Anterior cingulate cortex (tissue), 58 donors: ENCODE data around the gene PHB1.

ENCODE experiments used
- DNase-seq, 58 donors: peaks; one replicate each; lab custom pipeline; 2025; lab: John Stamatoyannopoulos, UW

Gene PHB1

DNA sequence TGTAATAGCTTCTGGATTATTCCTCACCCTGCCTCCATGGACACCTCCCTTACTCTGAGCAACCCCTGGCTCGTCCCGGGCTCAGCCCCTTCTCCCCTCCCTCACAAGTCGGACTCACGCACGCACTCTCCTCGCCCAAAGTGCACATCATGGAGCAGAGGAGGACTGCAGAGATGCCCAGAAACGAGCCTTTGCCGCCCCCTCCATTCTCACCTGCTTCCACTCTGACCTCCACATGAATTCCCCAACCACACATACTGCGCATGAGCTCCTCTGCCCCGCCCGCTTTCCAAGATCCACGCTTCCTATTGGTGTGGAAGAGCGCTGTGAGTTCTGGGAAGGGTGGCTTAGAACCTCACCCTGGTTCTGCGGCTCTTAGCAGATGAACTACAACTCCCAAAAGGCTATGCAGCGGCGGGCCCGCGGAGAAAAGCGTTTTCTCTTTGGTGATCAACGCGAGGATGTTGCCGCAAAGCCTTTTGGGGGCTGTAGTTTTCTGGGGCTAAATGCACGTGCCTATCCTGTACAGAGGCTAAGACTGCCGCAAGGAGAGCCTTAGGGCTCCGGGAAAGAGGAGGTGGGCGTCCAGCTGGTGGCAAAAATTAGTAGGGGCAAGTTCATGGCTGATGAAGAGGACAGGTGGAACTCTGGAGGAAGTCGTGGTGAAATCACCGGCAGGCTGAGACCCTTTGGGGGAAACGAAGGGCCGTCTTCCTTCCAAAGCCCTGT lies at the start of gene PHB1:
PHB1 (minus strand) TSS at position 261 of the 729 bp plus-strand sequence. CDS start 1,618 bp downstream, outside the sequence.
- DNase-seq = peak; percentile 47 to 98 (median 94)

DNA sequence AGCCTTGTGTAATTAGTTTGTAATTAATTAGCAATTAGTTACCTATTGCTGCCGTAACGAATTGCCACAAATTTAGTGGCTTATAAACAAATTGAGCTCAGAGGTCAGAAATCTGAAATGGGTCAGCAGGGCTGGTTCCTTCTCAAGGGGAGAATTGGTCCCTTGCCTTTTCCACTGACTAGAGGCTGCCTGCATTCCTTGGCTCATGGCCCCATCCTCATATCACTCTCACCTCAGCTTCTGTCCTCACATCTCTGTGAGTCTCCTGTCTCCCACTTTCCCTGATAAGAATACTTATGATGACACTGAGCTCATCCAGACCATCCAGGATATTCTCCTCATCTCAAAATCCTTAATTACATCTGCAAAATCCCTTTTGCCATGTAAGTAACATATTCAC lies 49.4 kb upstream of the PHB1 start:
- no peak for DNase-seq

DNA sequence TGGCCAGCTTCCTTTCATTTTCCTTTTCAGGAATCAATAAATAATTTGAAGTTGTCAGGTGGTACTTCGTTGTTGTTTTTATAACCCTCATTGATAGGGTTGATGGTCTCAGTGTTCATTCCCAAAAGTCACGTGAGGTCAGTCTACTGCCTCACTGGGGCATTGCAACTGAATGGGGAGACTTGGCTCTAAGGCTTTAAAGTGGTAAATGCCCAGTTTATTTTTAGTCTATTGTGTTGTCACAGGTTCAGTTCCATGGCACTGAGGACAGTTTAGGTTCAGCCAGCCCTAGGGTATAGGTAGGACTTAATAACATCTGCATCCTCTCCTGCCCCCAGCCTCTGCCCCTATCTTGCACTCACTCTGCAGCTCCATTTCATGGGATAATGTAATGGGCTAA lies 46.9 kb upstream of the PHB1 start:
- no peak for DNase-seq

DNA sequence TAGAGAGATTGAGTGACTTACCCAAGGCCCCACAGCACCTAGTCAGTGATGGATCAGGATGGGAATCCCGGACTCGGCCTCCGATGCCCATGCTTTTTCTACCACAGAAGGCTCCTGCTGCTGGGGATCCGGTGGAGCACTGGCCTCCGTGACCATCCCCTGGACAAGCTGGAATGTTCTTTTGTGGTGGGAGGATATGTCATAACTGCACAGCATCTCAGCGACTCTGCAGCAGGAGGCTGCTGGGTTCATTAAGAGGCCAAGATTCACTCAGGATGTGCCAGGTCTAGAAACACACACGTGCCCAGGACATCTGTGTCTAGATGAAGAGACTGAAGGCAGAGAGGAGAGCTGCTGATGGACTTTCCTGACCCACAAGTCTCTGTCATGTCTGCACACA lies 45.7 kb upstream of the PHB1 start:
- DNase-seq = no peak

DNA sequence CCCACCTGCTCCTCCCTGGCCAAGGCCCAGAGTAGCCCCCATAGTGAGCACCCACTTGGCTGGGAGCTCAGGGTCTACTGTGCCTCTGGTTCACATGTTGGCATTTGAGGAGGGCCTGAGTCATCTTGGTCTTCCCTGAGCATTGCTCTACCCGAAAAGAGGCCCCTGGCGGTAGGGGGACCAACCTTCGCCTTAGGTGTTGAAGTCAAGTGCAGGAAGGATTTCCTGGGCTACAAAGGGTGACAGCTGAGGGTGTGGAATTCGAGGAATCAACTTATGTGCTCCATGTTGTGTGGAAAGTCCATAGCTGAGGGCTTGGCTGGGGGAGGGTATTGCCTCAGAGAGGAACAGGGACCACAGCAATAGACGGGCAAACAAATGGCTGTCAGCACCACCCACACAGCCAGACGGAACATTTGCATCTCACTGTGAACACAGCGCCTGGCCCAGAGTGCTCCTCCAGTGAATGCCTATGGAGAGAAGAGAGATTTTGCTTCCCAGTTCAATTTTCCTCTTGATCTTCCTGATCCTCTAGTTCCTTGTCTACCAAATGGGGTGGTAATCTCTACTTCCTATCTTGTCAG lies 44.8 kb upstream of the PHB1 start:
- DNase-seq = no peak

DNA sequence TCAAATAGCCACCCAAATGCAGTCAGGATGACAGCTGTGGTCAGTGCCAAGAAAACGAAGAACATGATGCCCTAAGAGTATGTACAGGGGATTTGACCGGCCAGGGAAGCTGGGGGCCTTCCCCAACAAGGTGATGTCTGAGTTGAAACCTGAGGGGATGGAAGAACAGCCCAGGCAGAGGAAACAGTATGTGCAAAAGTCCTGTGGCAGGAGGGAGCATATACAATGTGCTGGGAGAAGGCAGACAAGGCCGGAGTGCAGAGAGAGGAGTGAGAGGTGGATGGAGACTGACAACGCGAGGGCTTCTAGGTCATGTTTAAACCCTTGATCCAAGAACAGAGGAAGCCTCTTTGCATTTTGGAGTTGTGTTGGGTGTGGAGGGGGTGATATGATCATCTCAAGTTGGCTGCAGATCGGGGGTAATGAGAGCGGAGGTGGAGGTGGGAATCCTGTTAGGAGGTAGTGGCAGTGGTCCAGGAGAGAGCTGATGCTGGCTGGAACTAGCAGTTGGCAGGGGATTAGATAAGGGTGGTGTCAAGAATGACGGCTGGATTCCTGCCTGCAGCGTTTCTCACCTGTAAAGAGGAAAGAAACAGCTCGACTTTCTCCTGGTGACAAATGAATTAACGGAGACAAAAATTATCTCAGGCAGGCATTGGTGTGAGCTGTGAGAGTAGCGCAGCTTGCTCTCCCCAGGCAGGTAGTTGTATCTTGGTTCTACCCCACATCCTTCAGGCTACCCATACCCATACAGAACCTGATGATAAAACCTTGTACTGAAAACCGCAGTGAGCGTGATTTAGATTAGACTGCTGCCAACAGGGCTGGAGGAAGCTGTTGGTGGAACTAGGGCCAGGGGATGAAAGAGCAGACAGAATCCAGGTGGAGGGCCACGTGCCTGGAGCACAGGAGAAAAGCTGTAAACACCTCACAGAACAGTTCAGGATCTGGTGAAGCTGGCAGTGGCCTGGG lies 43.2 kb upstream of the PHB1 start:
- DNase-seq = peak in 1 of 58 donors; percentile 8

DNA sequence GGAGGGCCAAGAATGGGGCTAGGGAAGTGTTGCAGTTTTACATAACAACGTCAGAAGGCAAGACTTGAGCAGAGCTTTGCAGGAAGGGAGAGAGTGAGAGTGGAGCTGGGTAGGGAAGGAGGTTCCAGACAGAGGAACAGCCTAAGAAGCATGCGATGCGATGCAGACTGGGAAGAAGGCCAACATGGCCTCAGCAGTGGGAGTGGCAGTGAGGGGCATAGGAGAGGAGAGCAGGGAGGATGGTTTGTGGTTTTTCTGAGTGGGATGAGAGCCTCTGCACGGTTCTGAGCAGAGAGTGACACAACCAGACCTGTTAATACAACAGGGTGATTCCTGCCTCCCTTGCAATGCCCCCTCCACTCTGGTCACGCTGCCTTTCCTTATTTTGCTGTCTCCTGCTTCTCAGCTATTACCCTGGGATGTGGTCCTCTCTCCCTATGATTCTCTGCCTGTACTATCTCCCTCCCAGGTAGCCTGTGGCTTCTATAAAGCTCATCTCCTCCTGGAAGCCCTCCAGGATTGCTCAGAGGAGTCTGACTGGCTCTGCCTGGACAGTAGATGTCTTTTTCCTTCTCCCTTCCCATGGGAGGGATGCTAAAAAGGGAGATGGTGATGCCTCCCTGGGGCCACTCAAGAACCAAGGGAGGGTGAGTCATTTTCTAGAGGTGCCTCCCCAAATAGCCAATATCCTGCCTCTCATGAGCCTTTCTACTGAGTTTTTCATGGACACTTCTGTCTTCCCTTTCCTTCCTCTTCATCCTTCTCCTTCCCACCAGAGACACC lies 41.7 kb upstream of the PHB1 start:
- DNase-seq = peak in 1 of 58 donors; percentile 19

DNA sequence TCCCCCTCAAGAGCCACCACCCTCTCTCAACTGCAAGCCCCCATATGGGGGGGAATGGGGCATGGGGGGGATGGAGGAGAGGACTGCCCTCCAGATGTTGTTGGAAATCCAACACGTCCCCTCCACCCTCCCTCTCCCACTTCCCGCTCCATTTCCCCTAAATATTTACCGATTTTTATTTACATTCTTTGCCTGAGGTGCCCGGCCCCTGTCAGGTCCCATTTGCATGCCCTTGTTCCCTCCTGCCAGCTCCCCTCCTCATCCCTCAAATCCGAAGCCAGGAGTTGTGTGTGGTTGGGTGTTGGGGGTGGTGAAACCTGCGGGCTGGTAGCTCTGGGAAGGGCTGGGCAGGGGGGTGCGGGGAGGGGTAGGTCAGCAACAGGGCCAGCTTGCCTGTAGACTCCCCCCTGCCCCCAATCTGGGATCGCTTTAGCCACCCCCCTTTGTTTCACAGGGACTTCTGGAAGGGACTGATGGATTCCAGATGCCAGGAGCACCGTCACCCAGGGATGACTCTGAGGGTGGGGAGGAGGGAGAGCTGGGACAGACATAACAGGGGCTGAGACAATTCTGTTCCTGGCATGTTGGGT lies 40.7 kb upstream of the PHB1 start:
- DNase-seq = no peak

DNA sequence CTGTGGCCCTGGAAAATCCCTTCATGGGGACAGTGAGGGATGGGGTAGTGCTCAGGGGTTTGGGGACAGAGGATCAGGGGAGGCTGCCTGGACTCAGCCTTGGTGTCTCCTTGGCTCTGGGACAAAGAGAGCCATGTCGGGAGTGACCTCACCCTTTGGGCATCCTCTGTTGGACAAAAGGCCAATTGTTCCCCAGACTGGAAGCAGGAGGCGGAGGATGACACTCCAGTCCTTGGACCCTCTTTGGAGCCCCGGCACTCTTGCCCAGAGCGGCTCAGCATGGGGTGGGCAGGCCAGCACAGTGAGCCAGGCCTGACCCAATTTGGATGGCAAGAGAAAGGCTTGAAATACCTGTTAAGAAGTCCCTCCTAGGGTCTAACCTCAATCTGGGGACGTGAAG lies 39.4 kb upstream of the PHB1 start:
- peak in 42 of 58 donors; percentile 4 to 78 (median 36) for DNase-seq

DNA sequence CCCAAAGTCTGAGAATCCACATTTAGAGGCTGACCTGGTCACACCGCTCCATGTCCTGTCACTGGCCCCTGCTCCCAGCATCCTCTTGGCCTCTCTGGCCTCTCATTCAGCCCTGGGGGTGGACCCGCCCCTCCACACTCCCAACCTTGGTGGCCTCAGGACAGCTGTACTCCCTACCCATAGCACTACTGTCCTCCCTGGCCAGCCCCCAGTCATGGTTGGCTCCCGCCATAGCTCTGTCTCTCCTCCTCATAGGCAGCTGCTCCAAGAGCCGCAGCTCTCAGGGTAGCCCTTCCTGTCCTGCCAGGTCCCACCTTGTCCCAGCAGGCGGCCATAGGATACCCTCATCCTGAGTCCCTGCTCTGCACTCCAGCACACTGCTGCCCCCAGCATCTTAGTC lies 38.0 kb upstream of the PHB1 start:
- no peak for DNase-seq

DNA sequence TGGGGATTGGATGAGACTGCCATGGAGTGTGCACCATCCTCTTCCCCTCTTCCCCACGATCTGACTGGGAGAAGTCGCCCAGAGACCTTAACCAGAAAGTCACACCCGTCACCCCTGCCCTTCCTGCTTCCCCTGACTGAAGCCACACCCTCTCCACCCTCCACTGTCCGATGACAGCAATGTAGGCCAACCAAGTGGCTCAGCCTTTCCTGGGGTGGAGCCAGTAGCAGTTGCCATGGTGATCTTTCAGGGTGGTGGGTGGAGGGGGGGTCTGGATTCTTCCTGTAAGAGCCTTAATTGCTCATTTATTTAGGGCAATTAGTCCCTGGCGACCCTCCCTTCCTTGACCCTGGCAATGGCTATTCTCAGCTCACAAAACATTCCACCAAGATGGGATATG lies 37.5 kb upstream of the PHB1 start:
- no peak for DNase-seq

DNA sequence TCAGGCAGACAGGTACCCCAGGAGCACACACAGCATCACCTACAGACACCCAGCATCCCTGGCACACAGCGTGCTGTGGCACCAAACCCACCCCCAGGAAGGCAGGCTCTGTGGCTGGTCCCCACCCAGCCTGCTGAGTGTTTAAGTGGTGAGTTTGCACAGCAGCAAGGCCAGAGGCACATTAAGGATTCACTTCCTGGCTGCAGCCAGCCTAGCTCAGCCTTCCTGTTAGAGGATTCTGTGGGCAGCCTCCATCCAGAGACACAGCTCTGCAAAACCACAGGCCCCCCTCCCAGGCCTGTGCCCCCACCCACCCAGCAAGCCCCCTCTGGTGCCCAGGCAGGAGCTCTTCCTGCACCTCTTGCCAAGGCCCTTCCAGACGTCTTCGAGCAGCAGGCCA lies 36.1 kb upstream of the PHB1 start:
- no peak for DNase-seq

DNA sequence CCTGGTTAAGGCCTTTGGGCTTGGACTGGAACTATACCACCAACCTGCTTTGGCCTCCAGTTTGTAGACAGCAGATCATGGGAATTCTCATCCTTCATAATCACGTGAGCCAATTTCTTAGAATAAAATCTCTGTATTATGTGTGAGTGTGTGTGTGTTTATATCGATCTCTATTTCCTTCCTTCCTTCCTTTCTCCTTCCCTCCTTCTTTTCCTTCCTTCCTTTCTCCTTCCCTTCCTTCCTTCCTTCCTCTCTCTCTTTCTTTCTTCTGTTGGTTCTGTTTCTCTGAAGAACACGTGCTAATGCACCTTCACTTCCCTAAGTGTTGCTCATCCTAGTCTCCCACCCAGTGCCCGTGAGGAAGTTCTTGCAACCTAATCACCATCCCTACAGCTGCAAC lies 35.5 kb upstream of the PHB1 start:
- no peak for DNase-seq

DNA sequence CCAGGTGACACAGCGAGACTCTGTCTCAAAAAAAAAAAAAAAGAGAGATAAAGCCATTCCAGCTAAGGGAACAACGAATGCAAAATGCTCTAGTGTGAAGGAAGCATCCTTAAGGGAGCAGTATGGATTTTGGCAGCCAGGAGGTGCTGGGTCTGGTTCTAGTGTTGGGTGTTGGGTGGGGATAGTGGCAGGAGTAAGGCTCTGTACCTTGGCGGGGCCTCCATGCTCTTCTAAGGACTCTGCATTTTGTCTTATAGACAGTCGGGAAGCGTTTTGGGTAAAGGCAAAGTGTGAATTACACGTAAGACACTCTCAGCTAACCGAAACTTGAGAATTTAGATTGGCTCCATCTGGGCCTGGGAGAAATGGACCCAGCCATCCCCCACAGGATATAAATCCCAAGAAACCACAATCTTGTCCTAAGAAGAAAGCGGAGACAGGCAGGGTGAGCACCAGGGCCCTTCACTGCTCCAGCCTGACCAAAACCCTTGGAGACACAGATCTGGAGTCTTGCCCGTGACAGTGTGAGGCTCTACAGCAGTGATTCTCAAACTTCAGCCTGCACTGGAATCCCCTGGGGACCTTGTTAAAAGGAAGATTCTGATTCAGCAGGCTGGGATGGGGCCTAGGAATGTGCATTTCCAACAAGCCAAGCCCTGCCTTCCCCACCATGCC lies 33.1 kb upstream of the PHB1 start:
- no peak for DNase-seq

DNA sequence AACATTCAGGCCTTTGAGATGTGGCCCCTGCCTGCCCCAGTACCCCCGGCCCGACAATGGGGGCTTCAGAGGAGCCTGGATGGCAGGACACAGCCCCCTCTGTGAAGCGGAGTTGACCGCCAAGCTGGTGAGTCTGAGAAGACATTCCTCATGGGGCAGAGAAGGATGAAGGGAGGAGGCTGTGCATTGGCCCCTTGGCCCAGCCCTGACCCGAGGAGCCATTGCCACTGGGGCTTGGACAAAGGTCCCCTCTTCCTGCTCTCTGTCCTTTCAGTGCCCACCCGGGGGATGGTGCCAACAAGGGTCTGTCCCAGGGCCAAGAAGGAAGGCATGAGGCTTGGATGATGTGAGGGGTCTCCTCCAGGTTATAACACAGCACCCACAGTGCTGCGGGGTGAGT lies 30.9 kb upstream of the PHB1 start:
- DNase-seq = no peak

DNA sequence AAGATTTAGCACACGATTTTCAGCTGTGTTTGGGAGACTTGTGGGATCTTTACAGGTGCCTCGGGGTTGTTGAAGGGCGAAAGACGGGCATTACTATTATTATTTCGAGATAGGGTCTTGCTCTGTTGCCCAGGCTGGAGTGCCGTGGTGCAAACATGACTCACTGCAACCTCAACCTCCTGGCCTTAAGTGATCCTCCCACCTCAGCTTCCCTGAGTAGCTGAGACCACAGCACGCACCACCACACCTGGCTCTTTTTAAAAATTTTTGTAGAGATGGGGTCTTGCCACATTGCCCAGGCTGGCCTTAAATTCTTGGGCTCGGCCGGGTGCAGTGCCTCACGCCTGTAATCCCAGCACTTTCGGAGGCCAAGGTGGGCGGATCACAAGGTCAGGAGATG lies 29.7 kb upstream of the PHB1 start:
- DNase-seq = no peak

DNA sequence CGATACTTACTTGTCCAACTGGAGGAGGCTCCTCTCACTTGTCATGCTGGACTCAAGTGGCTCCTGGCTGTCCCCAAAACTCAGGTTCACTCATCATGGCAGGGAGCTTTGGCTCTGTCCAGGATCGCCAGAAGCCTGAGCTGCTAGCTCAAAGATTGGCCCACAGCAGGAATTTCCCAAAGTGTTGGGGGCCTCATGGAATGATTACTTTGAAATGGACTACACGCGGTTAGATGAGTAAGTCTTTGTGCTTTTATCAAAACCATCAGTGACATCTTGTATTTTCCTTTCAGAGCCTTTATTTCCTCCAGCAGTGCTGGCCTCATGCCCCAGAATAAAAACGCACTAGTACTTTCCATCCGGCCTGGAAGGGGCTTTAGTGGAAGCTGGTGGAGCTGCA lies 29.2 kb upstream of the PHB1 start:
- DNase-seq = no peak

DNA sequence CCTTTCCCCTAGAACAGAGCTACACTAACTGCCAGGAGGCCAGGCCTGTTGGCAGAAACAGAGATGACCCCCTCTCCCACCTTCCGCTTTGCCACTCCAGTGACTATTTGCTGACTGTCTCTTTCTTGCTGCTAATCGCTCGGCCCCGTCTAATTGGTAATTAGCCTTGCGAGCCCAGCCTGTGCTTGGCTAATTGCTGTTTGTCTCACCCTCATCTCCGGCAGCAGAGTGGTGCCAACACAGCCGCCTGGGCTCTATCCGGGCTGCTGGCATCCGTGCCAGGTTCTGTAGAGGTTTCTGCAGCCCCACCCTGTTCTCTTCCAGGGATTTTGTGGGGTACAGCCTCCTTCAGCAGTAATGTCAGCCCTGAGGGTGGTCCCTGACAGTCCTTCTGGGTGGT lies 27.4 kb upstream of the PHB1 start:
- peak in 1 of 58 donors; percentile 21 for DNase-seq

DNA sequence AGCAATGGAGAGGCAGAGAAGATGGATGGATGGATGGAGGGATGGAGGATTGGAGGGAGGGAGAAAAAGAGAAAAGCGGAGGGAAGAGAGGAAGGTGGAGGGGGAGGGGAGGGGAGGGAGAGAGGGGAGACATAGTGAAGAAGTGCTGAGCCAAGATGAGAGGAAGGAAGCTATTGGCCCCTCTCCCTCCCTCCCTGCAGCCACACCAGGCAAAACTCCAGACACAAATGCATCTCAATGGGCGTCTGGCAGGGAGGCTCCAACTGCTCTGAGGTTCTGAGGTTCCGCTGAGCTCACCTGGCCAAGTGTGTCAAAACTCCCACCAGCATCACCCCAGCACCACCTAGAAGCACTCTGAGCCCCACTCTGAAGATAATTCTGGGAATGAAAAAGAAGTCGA lies 26.9 kb upstream of the PHB1 start:
- DNase-seq = no peak

DNA sequence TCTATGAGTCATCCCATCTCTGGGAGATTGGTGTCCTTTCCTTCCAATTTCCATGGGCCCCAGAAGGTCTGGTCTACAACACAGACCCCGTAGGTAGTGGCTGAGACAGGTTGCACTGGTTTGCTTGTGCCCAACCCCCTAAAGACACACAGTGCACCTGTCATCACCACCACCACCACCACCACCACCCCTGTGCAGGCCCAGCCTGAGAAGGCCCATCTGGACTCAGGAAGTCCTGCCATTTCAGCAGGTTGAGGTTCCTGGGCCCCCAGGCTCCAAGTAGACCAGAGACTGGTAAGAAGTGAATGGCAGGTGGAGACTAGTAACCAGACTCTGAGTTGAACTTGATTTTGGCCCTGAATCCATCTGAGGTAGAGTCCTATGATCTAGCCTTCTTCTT lies 25.9 kb upstream of the PHB1 start:
- DNase-seq = no peak
